Measurements from ENCODE around the gene ITCH. TPM values are rescaled to one million over a fixed set of nuclear protein-coding genes. Genes with fewer than 3 reads are reported as not detected.
"Not testable (repeated sequence)": the region's sequence is repeated elsewhere in the genome, so short reads cannot be mapped to it uniquely, and the experiment has no call there.

The ITCH gene
- total and polyA plus RNA-seq, 2 of the 8 experiments (the other 6 are each of a cell fraction or from before 2014, with no cell fraction given) = 3.9 to 45.2 TPM

DNA sequence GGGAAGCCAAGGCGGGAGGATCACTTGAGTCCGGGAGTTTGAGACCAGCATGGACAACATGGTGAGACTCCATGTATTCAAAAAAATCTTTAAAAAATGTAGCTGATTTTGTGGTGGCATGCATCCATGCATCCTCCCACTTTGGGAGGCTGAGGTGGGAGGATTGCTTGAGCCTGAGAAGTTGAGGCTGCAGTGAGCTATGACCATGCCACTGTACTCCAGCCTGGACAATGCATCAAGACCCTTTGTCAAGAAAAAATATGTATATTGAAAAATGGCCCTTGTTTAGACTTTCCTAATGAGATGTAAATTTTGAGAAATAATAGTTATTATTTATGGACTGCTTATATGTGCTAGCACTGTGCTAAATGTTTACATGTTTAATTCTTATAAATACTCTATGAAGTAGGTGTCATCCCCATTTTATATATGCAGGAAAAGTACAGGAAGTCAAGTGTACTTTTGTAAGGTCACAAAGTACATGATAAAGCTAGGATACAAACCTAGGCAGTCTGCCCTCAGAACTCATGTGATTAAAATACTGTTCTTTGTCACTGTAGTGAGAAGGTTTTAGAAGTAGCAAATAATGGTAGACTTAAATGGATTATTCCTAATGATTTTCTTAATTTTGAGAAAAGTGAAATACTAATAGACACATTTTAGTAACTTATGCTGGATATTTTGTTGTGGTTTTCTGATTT, 58.8 kb downstream of the ITCH start (continued):
- TF ChIP-seq SAP30 (IDR thresholded peaks at IDR 0.05; ENCODE audit: insufficient read depth, insufficient replicate concordance, low read length) (no peak), POLR2AphosphoS5 (IDR thresholded peaks at IDR 0.05; ENCODE audit: low read depth, low read length) (no peak), RFX5 (IDR thresholded peaks at IDR 0.05; ENCODE audit: borderline replicate concordance, low read depth, low read length) (no peak), CHD1 (IDR thresholded peaks at IDR 0.05; ENCODE audit: low read depth, low read length) (no peak), ZNF274 (IDR thresholded peaks at IDR 0.05; ENCODE audit: borderline replicate concordance, extremely low read depth, low read length) (no peak), PHF8 (conservative IDR thresholded peaks at IDR 0.05; ENCODE audit: low read depth, low read length) (no peak)

DNA sequence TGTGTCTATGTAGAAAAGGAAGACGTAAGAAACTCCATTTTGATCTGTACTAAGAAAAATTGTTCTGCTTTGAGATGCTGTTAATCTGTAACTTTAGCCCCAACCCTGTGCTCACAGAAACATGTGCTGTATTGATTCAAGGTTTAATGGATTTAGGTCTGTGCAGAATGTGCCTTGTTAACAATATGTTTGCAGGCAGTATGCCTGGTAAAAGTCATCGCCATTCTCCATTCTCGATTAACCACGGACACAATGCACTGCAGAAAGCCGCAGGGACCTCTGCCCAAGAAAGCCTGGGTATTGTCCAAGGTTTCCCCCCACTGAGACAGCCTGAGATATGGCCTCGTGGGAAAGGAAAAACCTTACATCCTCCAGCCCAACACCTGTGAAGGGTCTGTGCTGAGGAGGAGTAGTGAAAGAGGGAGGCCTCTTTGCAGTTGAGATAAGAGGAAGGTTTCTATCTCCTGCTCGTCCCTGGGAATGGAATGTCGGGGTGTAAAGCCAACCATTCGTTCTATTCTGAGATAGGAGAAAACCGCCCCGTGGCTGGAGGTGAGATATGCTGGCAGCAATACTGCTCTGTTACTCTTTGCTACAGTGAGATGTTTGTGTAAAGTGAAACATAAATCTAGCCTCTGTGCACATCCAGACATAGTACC, 62.1 kb downstream of the ITCH start:
- H3K27me3 ChIP-seq (replicated peaks in 1 of 4; ENCODE audit: control insufficient read depth in 3 of 4, extremely low read depth in 1 of 4, insufficient read depth in 3 of 4, low read length in 3 of 4); H3K18ac ChIP-seq (ENCODE audit: extremely low read depth, low read length); H3K9ac ChIP-seq (replicated peaks in 1 of 4; ENCODE audit: extremely low read depth in 1 of 4, low read depth in 3 of 4, low read length in 3 of 4); H3K79me1 ChIP-seq (ENCODE audit: low read depth, low read length); H3K79me2 ChIP-seq (ENCODE audit: control insufficient read depth in 1 of 2, insufficient read depth in 2 of 2, low read length in 2 of 2); H4K5ac ChIP-seq (ENCODE audit: insufficient read length, low read depth, low read length); H2BK12ac ChIP-seq (ENCODE audit: low read depth, low read length); H2BK15ac ChIP-seq (ENCODE audit: low read length); H2BK120ac ChIP-seq (replicated peaks; ENCODE audit: low read depth, low read length); H3K4me2 ChIP-seq (ENCODE audit: insufficient read depth in 1 of 2, low read depth in 2 of 2, low read length in 2 of 2); H3K9me3 ChIP-seq (ENCODE audit: insufficient read depth in 2 of 2, low read depth in 1 of 2, low read length in 1 of 2); H4K91ac ChIP-seq (replicated peaks; ENCODE audit: insufficient read length, low read length); H3K23me2 ChIP-seq (ENCODE audit: low read depth, low read length); FAIRE-seq; H2AFZ ChIP-seq (ENCODE audit: low read length); H3K27ac ChIP-seq (ENCODE audit: low read depth, low read length); POLR2A ChIA-PET (ENCODE audit: partially characterized antibody); H3K4me3 ChIP-seq (ENCODE audit: extremely low read depth in 1 of 4, insufficient read depth in 2 of 4, low read depth in 3 of 4, low read length in 4 of 4); H3K23ac ChIP-seq (ENCODE audit: insufficient read length); H3K56ac ChIP-seq (replicated peaks; ENCODE audit: insufficient read length, low read depth, low read length); H4K20me1 ChIP-seq (replicated peaks in 1 of 2; ENCODE audit: control insufficient read depth in 1 of 2, insufficient read depth in 2 of 2, low read length in 2 of 2); DNase-seq (ENCODE audit: low read depth in 1 of 2, low spot score in 2 of 2); H2BK20ac ChIP-seq (ENCODE audit: low read length); H4K8ac ChIP-seq (ENCODE audit: extremely low read depth, insufficient read depth, low read length); H2AK5ac ChIP-seq (ENCODE audit: low read depth, low read length); H2BK5ac ChIP-seq (ENCODE audit: low read depth, low read length); H3K4me1 ChIP-seq (replicated peaks in 1 of 4; ENCODE audit: control insufficient read depth in 3 of 4, insufficient read depth in 4 of 4, low read length in 3 of 4); H3K4ac ChIP-seq (replicated peaks; ENCODE audit: insufficient read length, low read depth, low read length); H3K14ac ChIP-seq (ENCODE audit: insufficient read length): not testable (repeated sequence)
- peaks cover 7 to 14% (median 11%) of the 10 kb centered on the region in 4 experiments; a peak in 5 of 8 replicates for H3K36me3 ChIP-seq (ENCODE audit: control insufficient read depth in 2 of 4, insufficient read depth in 4 of 4, low read length in 3 of 4)
- CTCF ChIA-PET (ENCODE audit: partially characterized antibody) = interaction anchor here (1.7 kb wide), 1 partner anchor 113 kb away, joined by 7 read pairs; no protein-coding TSS in a partner anchor
- 93% methylated on average over 11 of the region's 11 CpGs; no CpG with 5 or more reads in 1 of the 2 experiments for WGBS, 2 experiments (ENCODE audit: extremely low coverage in 1 of 2, insufficient coverage in 1 of 2, insufficient read length in 1 of 2, insufficient replicate concordance in 2 of 2, low coverage in 1 of 2, low lambda C conversion rate in 2 of 2, missing lambda C conversion rate in 1 of 2)
